Measurements from ENCODE around the gene ABCG4. TPM values are rescaled to one million over a fixed set of nuclear protein-coding genes. Genes with fewer than 3 reads are reported as not detected.

Gene ABCG4
- total and polyA plus RNA-seq, 4 donors, result 0.03 to 0.17 (median 0.05) TPM; not detected in 1

DNA sequence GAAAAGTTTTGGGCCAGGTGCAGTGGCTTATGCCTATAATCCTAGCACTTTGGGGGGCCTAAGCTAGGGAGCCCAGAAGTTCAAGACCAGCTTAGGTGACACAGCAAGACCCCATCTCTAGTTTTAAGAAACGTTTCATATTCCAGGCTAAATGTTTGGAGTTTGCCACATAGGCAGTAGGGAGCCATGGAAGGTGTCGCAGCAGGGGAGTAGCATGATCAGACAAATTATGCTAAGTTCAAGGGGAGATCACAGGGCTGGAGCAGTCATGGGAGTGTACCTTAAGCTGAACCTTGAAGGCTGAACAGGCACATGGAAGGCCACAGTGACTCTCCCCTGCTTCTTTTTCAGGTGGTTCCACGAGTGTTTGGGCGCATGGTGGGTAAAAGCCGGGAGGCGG lies 30.5 kb downstream of the ABCG4 start:
- peaks cover 0 to 23% (median 14%) of the 10 kb centered on the region in 4 donors for H3K4me1 ChIP-seq (ENCODE audit: control insufficient read depth in 4 of 4, insufficient read depth in 4 of 4, low read length in 3 of 4)
- DNase-seq (ENCODE audit: low spot score), result no peak
- 97% methylated on average over 6 of the region's 6 CpGs for WGBS
- no peak overlapping the region for H3K9ac ChIP-seq (ENCODE audit: low read depth in 1 of 2, low read length in 2 of 2)
- H3K4me3 ChIP-seq (ENCODE audit: low read depth in 1 of 3, low read length in 3 of 3), result no peak overlapping the region
- H3K27me3 ChIP-seq (ENCODE audit: control insufficient read depth in 4 of 4, insufficient read depth in 4 of 4, low read length in 3 of 4), result no peaks in the 10 kb centered on the region
- no peaks in the 10 kb centered on the region for H3K9me3 ChIP-seq (ENCODE audit: control insufficient read depth in 4 of 4, low read length in 3 of 4)
- peaks cover 0 to 26% (median 8%) of the 10 kb centered on the region in 4 donors for H3K36me3 ChIP-seq (ENCODE audit: control insufficient read depth in 4 of 4, insufficient read depth in 3 of 4, low read depth in 1 of 4, low read length in 3 of 4)
- no peak for TF ChIP-seq EGR1 (IDR thresholded peaks at IDR 0.05; ENCODE audit: low read depth in 2 of 2)
- no peak for TF ChIP-seq JUND (IDR thresholded peaks at IDR 0.05)
- no peak for TF ChIP-seq RAD21 (IDR thresholded peaks at IDR 0.05)
- TF ChIP-seq FOXA2 (IDR thresholded peaks at IDR 0.05), result no peak
- TF ChIP-seq, protein P1, sequence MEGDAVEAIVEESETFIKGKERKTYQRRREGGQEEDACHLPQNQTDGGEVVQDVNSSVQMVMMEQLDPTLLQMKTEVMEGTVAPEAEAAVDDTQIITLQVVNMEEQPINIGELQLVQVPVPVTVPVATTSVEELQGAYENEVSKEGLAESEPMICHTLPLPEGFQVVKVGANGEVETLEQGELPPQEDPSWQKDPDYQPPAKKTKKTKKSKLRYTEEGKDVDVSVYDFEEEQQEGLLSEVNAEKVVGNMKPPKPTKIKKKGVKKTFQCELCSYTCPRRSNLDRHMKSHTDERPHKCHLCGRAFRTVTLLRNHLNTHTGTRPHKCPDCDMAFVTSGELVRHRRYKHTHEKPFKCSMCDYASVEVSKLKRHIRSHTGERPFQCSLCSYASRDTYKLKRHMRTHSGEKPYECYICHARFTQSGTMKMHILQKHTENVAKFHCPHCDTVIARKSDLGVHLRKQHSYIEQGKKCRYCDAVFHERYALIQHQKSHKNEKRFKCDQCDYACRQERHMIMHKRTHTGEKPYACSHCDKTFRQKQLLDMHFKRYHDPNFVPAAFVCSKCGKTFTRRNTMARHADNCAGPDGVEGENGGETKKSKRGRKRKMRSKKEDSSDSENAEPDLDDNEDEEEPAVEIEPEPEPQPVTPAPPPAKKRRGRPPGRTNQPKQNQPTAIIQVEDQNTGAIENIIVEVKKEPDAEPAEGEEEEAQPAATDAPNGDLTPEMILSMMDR (IDR thresholded peaks at IDR 0.05; ENCODE audit: low read depth, low read length, missing input control), result no peak
- TF ChIP-seq HNF4A (conservative IDR thresholded peaks at IDR 0.05), result no peak
- TF ChIP-seq FOXA1 (IDR thresholded peaks at IDR 0.05), result no peak
- TF ChIP-seq, protein P2, sequence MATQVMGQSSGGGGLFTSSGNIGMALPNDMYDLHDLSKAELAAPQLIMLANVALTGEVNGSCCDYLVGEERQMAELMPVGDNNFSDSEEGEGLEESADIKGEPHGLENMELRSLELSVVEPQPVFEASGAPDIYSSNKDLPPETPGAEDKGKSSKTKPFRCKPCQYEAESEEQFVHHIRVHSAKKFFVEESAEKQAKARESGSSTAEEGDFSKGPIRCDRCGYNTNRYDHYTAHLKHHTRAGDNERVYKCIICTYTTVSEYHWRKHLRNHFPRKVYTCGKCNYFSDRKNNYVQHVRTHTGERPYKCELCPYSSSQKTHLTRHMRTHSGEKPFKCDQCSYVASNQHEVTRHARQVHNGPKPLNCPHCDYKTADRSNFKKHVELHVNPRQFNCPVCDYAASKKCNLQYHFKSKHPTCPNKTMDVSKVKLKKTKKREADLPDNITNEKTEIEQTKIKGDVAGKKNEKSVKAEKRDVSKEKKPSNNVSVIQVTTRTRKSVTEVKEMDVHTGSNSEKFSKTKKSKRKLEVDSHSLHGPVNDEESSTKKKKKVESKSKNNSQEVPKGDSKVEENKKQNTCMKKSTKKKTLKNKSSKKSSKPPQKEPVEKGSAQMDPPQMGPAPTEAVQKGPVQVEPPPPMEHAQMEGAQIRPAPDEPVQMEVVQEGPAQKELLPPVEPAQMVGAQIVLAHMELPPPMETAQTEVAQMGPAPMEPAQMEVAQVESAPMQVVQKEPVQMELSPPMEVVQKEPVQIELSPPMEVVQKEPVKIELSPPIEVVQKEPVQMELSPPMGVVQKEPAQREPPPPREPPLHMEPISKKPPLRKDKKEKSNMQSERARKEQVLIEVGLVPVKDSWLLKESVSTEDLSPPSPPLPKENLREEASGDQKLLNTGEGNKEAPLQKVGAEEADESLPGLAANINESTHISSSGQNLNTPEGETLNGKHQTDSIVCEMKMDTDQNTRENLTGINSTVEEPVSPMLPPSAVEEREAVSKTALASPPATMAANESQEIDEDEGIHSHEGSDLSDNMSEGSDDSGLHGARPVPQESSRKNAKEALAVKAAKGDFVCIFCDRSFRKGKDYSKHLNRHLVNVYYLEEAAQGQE (IDR thresholded peaks at IDR 0.05), result no peak
- TF ChIP-seq HNF4G (IDR thresholded peaks at IDR 0.05), result no peak
- no peak for TF ChIP-seq GABPA (IDR thresholded peaks at IDR 0.05 in 1 of 2, conservative IDR thresholded peaks at IDR 0.05 in 1 of 2)
- H3K27ac ChIP-seq (ENCODE audit: low read depth in 1 of 2, low read length in 2 of 2), result no peak overlapping the region

DNA sequence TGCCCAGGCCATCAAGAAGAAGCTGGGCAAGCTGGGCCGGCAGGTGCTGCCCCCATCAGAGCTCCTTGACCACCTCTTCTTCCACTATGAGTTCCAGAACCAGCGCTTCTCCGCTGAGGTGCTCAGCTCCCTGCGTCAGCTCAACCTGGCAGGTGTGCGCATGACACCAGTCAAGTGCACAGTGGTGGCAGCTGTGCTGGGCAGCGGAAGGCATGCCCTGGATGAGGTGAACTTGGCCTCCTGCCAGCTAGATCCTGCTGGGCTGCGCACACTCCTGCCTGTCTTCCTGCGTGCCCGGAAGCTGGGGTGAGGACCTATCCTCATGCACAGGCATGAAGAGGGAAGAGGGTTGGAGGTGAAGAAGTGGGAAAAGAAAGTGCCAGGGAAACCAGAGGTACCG lies 31.1 kb downstream of the ABCG4 start:
- no peak for DNase-seq (ENCODE audit: low spot score)
- Histone ChIP-seq H3K36me3 (ENCODE audit: control insufficient read depth in 4 of 4, insufficient read depth in 3 of 4, low read depth in 1 of 4, low read length in 3 of 4) (peaks cover 0 to 20% (median 4%) of the 10 kb centered on the region in 4 donors), H3K4me1 (ENCODE audit: control insufficient read depth in 4 of 4, insufficient read depth in 4 of 4, low read length in 3 of 4) (peaks cover 0 to 23% (median 14%) of the 10 kb centered on the region in 4 donors), H3K27ac (ENCODE audit: low read depth in 1 of 2, low read length in 2 of 2) (no peak overlapping the region), H3K4me3 (ENCODE audit: low read depth in 1 of 3, low read length in 3 of 3) (no peak overlapping the region), H3K9ac (ENCODE audit: low read depth in 1 of 2, low read length in 2 of 2) (no peak overlapping the region), H3K27me3 (ENCODE audit: control insufficient read depth in 4 of 4, insufficient read depth in 4 of 4, low read length in 3 of 4) (no peaks in the 10 kb centered on the region), H3K9me3 (ENCODE audit: control insufficient read depth in 4 of 4, low read length in 3 of 4) (no peaks in the 10 kb centered on the region)
- 84% methylated on average over 10 of the region's 10 CpGs for WGBS
- TF ChIP-seq, protein P1 (IDR thresholded peaks at IDR 0.05; ENCODE audit: low read depth, low read length, missing input control), result no peak
- TF ChIP-seq, protein P2 (IDR thresholded peaks at IDR 0.05), result no peak
- TF ChIP-seq YY1 (IDR thresholded peaks at IDR 0.05) (no peak), EGR1 (IDR thresholded peaks at IDR 0.05; ENCODE audit: low read depth in 2 of 2) (no peak), NR2F2 (IDR thresholded peaks at IDR 0.05) (no peak), HNF4A (conservative IDR thresholded peaks at IDR 0.05) (no peak), FOXA1 (IDR thresholded peaks at IDR 0.05) (no peak), RXRA (IDR thresholded peaks at IDR 0.05) (no peak), HNF4G (IDR thresholded peaks at IDR 0.05) (no peak), GABPA (IDR thresholded peaks at IDR 0.05 in 1 of 2, conservative IDR thresholded peaks at IDR 0.05 in 1 of 2) (no peak), SP1 (IDR thresholded peaks at IDR 0.05) (no peak), RAD21 (IDR thresholded peaks at IDR 0.05) (no peak), FOXA2 (IDR thresholded peaks at IDR 0.05) (no peak), JUND (IDR thresholded peaks at IDR 0.05) (no peak)
- TF ChIP-seq, protein P3, sequence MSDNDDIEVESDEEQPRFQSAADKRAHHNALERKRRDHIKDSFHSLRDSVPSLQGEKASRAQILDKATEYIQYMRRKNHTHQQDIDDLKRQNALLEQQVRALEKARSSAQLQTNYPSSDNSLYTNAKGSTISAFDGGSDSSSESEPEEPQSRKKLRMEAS (IDR thresholded peaks at IDR 0.05), result no peak
- TF ChIP-seq, protein P4, sequence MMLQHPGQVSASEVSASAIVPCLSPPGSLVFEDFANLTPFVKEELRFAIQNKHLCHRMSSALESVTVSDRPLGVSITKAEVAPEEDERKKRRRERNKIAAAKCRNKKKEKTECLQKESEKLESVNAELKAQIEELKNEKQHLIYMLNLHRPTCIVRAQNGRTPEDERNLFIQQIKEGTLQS (IDR thresholded peaks at IDR 0.05), result no peak
- TF ChIP-seq, protein P5, sequence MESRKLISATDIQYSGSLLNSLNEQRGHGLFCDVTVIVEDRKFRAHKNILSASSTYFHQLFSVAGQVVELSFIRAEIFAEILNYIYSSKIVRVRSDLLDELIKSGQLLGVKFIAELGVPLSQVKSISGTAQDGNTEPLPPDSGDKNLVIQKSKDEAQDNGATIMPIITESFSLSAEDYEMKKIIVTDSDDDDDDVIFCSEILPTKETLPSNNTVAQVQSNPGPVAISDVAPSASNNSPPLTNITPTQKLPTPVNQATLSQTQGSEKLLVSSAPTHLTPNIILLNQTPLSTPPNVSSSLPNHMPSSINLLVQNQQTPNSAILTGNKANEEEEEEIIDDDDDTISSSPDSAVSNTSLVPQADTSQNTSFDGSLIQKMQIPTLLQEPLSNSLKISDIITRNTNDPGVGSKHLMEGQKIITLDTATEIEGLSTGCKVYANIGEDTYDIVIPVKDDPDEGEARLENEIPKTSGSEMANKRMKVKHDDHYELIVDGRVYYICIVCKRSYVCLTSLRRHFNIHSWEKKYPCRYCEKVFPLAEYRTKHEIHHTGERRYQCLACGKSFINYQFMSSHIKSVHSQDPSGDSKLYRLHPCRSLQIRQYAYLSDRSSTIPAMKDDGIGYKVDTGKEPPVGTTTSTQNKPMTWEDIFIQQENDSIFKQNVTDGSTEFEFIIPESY (IDR thresholded peaks at IDR 0.05), result no peak
